HG02870 (cell line): ENCODE data around the gene PDXP.
"Not testable (repeated sequence)": the region's sequence is repeated elsewhere in the genome, so short reads cannot be mapped to it uniquely, and the experiment has no call there.

Experiments used
- ATAC-seq: cut with Tn5 transposase; IDR thresholded peaks from one replicate; pipeline ENCODE4 v1.9.1; 2021; ENCODE audit warnings: mild to moderate bottlenecking, moderate library complexity; ENCODE audit not compliant: unreplicated experiment

The PDXP gene, protein sequence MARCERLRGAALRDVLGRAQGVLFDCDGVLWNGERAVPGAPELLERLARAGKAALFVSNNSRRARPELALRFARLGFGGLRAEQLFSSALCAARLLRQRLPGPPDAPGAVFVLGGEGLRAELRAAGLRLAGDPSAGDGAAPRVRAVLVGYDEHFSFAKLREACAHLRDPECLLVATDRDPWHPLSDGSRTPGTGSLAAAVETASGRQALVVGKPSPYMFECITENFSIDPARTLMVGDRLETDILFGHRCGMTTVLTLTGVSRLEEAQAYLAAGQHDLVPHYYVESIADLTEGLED

DNA sequence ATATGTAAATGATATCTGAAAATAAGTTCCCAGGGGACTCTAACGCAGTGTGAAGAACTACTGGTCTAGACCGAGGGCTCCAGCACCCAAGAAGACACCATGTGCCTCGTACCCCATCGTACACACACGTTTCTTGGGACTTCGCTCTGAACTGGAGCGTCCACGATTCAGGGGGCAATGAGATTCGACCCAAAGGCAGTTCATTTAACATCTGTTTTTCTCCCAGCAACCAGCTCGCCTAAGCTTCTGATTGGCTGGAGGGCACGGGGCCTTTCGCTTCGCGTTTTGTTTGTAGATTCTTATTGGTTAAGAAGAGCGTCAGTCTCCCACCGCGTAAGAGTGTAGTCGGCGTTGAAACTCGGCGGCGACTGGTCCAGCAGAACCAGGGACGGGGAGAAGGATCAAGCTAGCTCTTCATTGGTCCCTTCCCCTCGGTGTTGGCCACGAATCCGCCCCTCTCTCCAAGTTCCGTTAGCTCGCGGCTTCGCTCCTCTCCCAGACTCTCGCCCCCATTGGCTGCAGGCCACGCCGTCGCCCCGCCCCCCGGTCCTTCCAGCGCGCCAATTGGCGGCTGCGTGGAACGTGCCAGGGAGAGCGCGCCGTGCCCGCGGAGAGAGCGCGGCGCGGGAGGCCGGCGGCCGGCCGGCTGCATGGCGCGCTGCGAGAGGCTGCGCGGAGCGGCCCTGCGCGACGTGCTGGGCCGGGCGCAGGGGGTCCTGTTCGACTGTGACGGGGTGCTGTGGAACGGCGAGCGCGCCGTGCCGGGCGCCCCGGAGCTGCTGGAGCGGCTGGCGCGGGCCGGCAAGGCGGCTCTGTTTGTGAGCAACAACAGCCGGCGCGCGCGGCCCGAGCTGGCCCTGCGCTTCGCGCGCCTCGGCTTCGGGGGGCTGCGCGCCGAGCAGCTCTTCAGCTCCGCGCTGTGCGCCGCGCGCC, at the start of gene PDXP:
TSS of gene PDXP (plus strand) at position 591 of the 933 bp plus-strand sequence. CDS start at position 651, 60 bp downstream.
- ATAC-seq = peak; percentile 89

- ATAC-seq = no peak
Measured at GRCh38 chr22:37609240-37610152, 49.0 kb upstream of the PDXP start.

GRCh38 chr22:37610153-37610475, 48.4 kb upstream of the PDXP start:
- not testable (repeated sequence) for ATAC-seq

GRCh38 chr22:37610480-37611129, 47.9 kb upstream of the PDXP start:
- ATAC-seq = no peak

DNA sequence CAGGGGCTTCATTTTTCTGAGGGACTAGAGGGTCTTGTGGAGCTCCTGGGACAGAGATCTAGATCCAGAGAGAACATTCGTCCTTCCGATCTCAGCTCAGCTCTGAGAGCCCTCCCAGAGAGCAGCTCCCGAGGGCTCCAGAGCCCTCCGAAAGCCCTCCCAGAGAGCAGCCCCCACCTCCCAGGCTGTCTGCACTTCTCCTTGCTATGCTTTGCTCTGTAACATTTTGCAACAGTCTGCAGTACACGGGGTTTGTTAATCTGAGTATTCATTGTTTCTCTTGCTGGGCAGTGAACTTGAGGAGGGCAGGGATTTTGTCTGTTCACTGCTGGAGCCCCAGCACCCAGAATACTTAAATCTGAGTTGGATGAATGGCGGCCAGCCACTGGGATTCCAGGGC, 47.3 kb upstream of the PDXP start:
- no peak for ATAC-seq

- no peak for ATAC-seq
Measured at GRCh38 chr22:37616201-37617083, 42.1 kb upstream of the PDXP start.

DNA sequence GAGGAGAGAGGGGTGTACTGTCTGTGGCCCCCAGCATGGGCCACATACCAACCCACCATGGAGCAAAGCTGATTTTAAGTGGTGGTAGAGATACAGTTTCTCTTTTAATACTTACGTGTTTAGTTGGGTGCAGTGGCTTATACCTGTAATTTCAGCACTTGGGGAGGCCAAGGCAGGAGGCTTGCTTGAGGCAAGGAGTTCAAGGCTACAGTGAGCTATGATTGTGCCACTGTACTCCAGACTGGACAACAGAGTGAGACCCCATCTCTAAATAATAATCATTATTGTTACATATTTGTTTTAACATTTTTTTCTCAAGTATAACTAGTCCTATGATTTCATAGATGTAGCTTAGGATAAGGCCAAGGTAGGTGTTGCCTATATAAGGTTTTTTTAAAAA, 41.1 kb upstream of the PDXP start:
- no peak for ATAC-seq

- no peak for ATAC-seq
Measured at GRCh38 chr22:37618072-37618656, 40.4 kb upstream of the PDXP start.

DNA sequence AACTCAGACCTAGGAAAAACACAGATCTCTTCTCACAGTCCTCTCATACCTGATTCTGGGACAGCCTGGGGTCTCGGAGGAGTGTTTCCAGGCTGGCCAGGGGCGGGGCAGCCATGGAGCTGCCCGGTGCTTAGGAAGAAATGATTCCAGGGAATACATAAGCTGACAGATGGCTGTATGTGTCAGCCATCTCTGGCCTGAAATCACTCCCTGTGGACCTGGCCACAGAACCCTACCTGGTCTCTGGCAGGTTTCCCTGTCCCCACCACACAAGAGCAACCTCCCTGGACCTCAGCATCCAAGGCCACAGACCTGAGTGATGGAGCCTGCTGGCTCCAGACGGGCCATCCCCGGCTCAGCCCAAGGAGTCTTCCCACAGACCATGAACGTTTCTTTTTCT, 39.8 kb upstream of the PDXP start:
- ATAC-seq = no peak

DNA sequence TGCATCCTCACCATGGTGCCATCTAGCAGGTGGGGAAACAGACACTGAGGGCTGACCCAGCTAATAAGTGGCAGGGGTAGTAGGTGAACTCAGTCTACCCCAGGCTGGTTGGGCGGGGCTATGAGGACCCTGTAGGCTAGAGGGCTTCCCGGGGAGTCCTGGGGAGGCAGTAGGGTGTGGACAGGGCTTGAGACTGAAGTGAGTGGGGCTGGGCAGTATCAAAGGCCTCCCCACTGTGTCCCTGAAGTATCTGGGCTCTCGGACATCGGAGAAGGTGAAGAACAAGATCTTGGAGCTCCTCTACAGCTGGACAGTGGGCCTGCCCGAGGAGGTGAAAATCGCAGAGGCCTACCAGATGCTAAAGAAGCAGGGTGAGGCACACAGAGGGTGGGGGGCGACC, 38.5 kb upstream of the PDXP start:
- ATAC-seq = no peak

GRCh38 chr22:37621352-37621860, 37.1 kb upstream of the PDXP start:
- no peak for ATAC-seq

DNA sequence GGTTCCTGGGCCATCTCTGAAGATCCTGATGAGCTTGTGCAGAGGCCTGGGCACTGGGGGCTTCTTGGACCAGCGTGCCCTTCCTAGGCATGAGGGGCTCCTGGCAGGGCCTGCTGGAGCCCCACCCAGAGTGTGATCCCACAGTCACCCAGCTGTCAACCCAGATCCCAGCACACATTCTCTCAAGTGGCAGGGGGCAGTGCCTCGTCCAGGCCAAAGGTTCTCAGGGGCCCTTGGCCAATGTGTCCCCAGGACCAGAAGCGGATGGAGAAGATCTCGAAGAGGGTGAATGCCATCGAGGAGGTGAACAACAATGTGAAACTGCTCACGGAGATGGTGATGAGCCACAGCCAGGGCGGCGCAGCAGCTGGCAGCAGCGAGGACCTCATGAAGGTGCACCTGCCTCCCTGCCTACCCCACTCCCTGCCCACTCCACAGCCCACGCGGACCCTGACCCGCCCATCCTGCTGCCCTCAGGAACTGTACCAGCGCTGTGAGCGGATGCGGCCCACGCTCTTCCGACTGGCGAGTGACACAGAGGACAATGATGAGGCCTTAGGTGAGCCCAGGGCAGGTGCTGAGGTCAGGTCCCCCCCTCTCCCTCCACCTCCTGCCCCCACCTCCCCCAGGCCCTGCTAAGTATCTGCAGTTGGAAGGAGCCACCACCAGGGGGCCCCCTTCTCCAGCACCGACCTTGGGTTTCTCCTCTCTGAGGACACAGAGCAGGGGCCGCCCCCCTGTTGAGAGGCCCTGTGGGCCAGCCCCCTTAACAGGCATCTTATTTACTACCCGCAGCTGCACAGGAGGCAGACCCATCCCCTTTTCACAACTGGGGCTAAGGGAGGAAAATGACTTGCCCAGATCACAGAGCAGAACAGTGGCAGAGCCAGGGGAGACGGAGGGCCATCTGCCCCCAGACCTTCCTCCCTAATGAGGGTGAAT, 35.2 kb upstream of the PDXP start:
- ATAC-seq = no peak

GRCh38 chr22:37624017-37624365, 34.5 kb upstream of the PDXP start:
- no peak for ATAC-seq

- ATAC-seq = no peak
Measured at GRCh38 chr22:37624876-37625275, 33.6 kb upstream of the PDXP start.

DNA sequence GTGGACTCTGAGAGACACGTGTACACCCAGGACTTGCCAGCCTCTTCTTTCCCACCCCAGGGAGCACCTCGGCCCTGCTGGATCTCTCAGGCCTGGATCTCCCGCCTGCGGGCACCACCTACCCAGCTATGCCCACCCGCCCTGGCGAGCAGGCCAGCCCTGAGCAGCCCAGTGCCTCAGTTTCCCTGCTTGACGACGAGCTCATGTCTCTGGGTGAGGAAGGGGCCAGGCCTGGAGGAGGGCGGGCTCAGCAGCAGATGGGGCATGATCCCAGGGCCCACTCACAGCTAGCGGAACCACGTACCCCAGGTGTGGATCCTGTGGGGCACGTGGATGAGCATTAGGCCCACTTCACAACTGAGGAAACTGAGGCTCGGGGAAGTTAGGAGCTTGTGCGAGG, 32.8 kb upstream of the PDXP start:
- ATAC-seq = no peak

GRCh38 chr22:37626144-37626543, 32.4 kb upstream of the PDXP start:
- no peak for ATAC-seq

GRCh38 chr22:37626556-37627075, 31.9 kb upstream of the PDXP start:
- ATAC-seq = no peak

GRCh38 chr22:37627121-37627520, 31.4 kb upstream of the PDXP start:
- no peak for ATAC-seq
